ENCODE measurements around the gene CDX1.

The CDX1 gene

GRCh38 chr5:150168864-150169263 is 2.3 kb downstream of the CDX1 start:
- no peak for TF ChIP-seq CTCF (conservative IDR thresholded peaks at IDR 0.05; ENCODE audit: low read length)
- DNase-seq (ENCODE audit: low read depth) = no peak
- H3K4me3 ChIP-seq (ENCODE audit: low read length) = no peak overlapping the region

- TF ChIP-seq CTCF (conservative IDR thresholded peaks at IDR 0.05; ENCODE audit: low read length) = no peak
- H3K4me3 ChIP-seq (ENCODE audit: low read length) = no peak overlapping the region
- no peak for DNase-seq (ENCODE audit: low read depth)
Observed at GRCh38 chr5:150172145-150172544, 5.6 kb downstream of the CDX1 start.

- H3K4me3 ChIP-seq (ENCODE audit: low read length) = no peak overlapping the region
- DNase-seq (ENCODE audit: low read depth) = no peak
- TF ChIP-seq CTCF (conservative IDR thresholded peaks at IDR 0.05; ENCODE audit: low read length) = no peak
Observed at GRCh38 chr5:150172556-150172955, 6.0 kb downstream of the CDX1 start.

GRCh38 chr5:150173161-150173560 is 6.6 kb downstream of the CDX1 start:
- H3K4me3 ChIP-seq (ENCODE audit: low read length) = no peak overlapping the region
- DNase-seq (ENCODE audit: low read depth) = no peak
- TF ChIP-seq CTCF (conservative IDR thresholded peaks at IDR 0.05; ENCODE audit: low read length) = no peak

GRCh38 chr5:150174285-150174684 is 7.7 kb downstream of the CDX1 start:
- H3K4me3 ChIP-seq (ENCODE audit: low read length) = no peak overlapping the region
- DNase-seq (ENCODE audit: low read depth) = no peak
- no peak for TF ChIP-seq CTCF (conservative IDR thresholded peaks at IDR 0.05; ENCODE audit: low read length)

- TF ChIP-seq CTCF (conservative IDR thresholded peaks at IDR 0.05; ENCODE audit: low read length) = no peak
- DNase-seq (ENCODE audit: low read depth) = no peak
Observed at GRCh38 chr5:150175076-150175475, 8.5 kb downstream of the CDX1 start.

GRCh38 chr5:150175536-150175935 is 9.0 kb downstream of the CDX1 start:
- TF ChIP-seq CTCF (conservative IDR thresholded peaks at IDR 0.05; ENCODE audit: low read length) = peak; percentile 59
- H3K4me3 ChIP-seq (ENCODE audit: low read length) = no peak overlapping the region
- no peak for DNase-seq (ENCODE audit: low read depth)

More at GRCh38 chr5:150175076-150175475, 8.5 kb downstream of the CDX1 start:
- no peak overlapping the region for H3K4me3 ChIP-seq (ENCODE audit: low read length)

Data from AG10803 (cell line).